SK-N-SH treated with all-trans-retinoic acid at 6 μM for 48 hours (cell line): Measurements from ENCODE around the gene ANKRD42.

Source experiments
- ATAC-seq: fragments of 200-7000 bp; cut with Tn5 transposase; 3 replicates; pipeline ENCODE4 v1.9.1; 2020; ENCODE audit warnings: mild to moderate bottlenecking, moderate library complexity
- ARNTL ChIP-seq: fragments of 450-650 bp; formaldehyde crosslinking; IDR thresholded peaks from 2 replicates; pipeline ENCODE4 v1.5.0; 2020; ENCODE audit warnings: low read depth, mild to moderate bottlenecking, moderate library complexity, borderline replicate concordance
- BACH2 ChIP-seq: fragments of 250-450 bp; sonication (Bioruptor Pico); IDR thresholded peaks from 2 replicates; pipeline ENCODE4 v1.9.0; 2021; ENCODE audit warnings: mild to moderate bottlenecking, borderline replicate concordance
- CREB5 ChIP-seq: fragments of 250-450 bp; sonication (Bioruptor Pico); IDR thresholded peaks from 2 replicates; pipeline ENCODE4 v1.5.1; 2020; ENCODE audit warnings: low read depth, mild to moderate bottlenecking, moderate library complexity
- CSDC2 ChIP-seq: fragments of 250-450 bp; sonication (Bioruptor Pico); IDR thresholded peaks from 2 replicates; pipeline ENCODE4 v1.5.0; 2020; ENCODE audit warnings: mild to moderate bottlenecking, moderate library complexity
- CSRNP3 ChIP-seq: fragments of 250-450 bp; sonication (Bioruptor Pico); IDR thresholded peaks from 2 replicates; pipeline ENCODE4 v1.5.1; 2021; ENCODE audit warnings: mild to moderate bottlenecking, moderate library complexity
- ESRRG ChIP-seq: fragments of 250-450 bp; sonication (Bioruptor Pico); IDR thresholded peaks from 2 replicates; pipeline ENCODE4 v1.6.1; 2021; ENCODE audit warnings: mild to moderate bottlenecking
- GLIS3 ChIP-seq: fragments of 250-450 bp; sonication (Bioruptor Pico); IDR thresholded peaks from 2 replicates; pipeline ENCODE4 v1.5.0; 2020; ENCODE audit warnings: mild to moderate bottlenecking, moderate library complexity
- ISL1 ChIP-seq: fragments of 250-450 bp; sonication (Bioruptor Pico); IDR thresholded peaks from 2 replicates; pipeline ENCODE4 v2.1.2; 2022; ENCODE audit warnings: mild to moderate bottlenecking, moderate library complexity
- OSR1 ChIP-seq: fragments of 250-450 bp; sonication (Bioruptor Pico); IDR thresholded peaks from 2 replicates; pipeline ENCODE4 v1.8.0; 2022; ENCODE audit warnings: moderate library complexity, mild to moderate bottlenecking, inconsistent platforms
- PATZ1 ChIP-seq: fragments of 250-450 bp; sonication (Bioruptor Pico); IDR thresholded peaks from 2 replicates; pipeline ENCODE4 v1.8.0; 2020; ENCODE audit warnings: mild to moderate bottlenecking, moderate library complexity, borderline replicate concordance
- PPARA ChIP-seq: fragments of 250-450 bp; sonication (Bioruptor Pico); IDR thresholded peaks from 2 replicates; pipeline ENCODE4 v1.5.0; 2020; ENCODE audit warnings: mild to moderate bottlenecking, borderline replicate concordance
- RARB ChIP-seq: fragments of 250-450 bp; sonication (Bioruptor Pico); IDR thresholded peaks from 2 replicates; pipeline ENCODE4 v1.8.0; 2021; ENCODE audit warnings: mild to moderate bottlenecking, moderate library complexity
- SNAI2 ChIP-seq: fragments of 250-450 bp; sonication (Bioruptor Pico); IDR thresholded peaks from 2 replicates; pipeline ENCODE4 v1.5.0; 2020; ENCODE audit warnings: mild to moderate bottlenecking, moderate library complexity
- TCF4 ChIP-seq: fragments of 250-450 bp; sonication (Bioruptor Pico); IDR thresholded peaks from 2 replicates; pipeline ENCODE4 v1.8.0; 2021; ENCODE audit warnings: mild to moderate bottlenecking, moderate library complexity, borderline replicate concordance
- TOX ChIP-seq: fragments of 250-450 bp; sonication (Bioruptor Pico); IDR thresholded peaks from 2 replicates; pipeline ENCODE4 v1.8.0; 2021; ENCODE audit warnings: mild to moderate bottlenecking, moderate library complexity, borderline replicate concordance
- ZC3H10 ChIP-seq: fragments of 250-450 bp; sonication (Bioruptor Pico); IDR thresholded peaks from 2 replicates; pipeline ENCODE4 v1.5.1; 2021; ENCODE audit warnings: mild to moderate bottlenecking, moderate library complexity
- ZFP3 ChIP-seq: fragments of 250-450 bp; sonication (Bioruptor Pico); IDR thresholded peaks from 2 replicates; pipeline ENCODE4 v1.5.0; 2020; ENCODE audit warnings: mild to moderate bottlenecking, moderate library complexity
- ZFP30 ChIP-seq: fragments of 450-650 bp; formaldehyde crosslinking; IDR thresholded peaks from 2 replicates; pipeline ENCODE4 v1.5.0; 2022; ENCODE audit warnings: mild to moderate bottlenecking, moderate library complexity
- ZNF565 ChIP-seq: fragments of 450-650 bp; formaldehyde crosslinking; conservative IDR thresholded peaks from 2 replicates; pipeline ENCODE4 v1.5.0; 2020; ENCODE audit warnings: low read depth, mild to moderate bottlenecking, moderate library complexity
- ZNF70 ChIP-seq: fragments of 450-650 bp; formaldehyde crosslinking; IDR thresholded peaks from 2 replicates; pipeline ENCODE4 v1.5.0; 2020; ENCODE audit warnings: mild to moderate bottlenecking, moderate library complexity
- ZNF8 ChIP-seq: fragments of 450-650 bp; formaldehyde crosslinking; IDR thresholded peaks from 2 replicates; pipeline ENCODE4 v1.5.0; 2020; ENCODE audit warnings: mild to moderate bottlenecking, moderate library complexity
- TF ChIP-seq, protein P1 (sequence below): fragments of 250-450 bp; sonication (Bioruptor Pico); IDR thresholded peaks from 2 replicates; pipeline ENCODE4 v1.8.0; 2021; ENCODE audit warnings: low read depth, mild to moderate bottlenecking, moderate library complexity, borderline replicate concordance
- TF ChIP-seq, protein P2 (sequence below): fragments of 250-450 bp; sonication (Bioruptor Pico); IDR thresholded peaks from 2 replicates; pipeline ENCODE4 v1.5.0; 2020; ENCODE audit warnings: mild to moderate bottlenecking, moderate library complexity

The ANKRD42 gene

GRCh38 chr11:83151274-83151977 lies 42.1 kb upstream of the ANKRD42 start:
- TF ChIP-seq PATZ1 (CRISPR knock-in tag), result no peak
- no peak for TF ChIP-seq ZNF8 (CRISPR knock-in tag)
- TF ChIP-seq ESRRG (CRISPR knock-in tag), result no peak
- no peak for TF ChIP-seq GLIS3 (CRISPR knock-in tag)
- no peak for TF ChIP-seq ZNF70 (CRISPR knock-in tag)
- no peak for TF ChIP-seq SNAI2 (CRISPR knock-in tag)
- TF ChIP-seq, protein P1, sequence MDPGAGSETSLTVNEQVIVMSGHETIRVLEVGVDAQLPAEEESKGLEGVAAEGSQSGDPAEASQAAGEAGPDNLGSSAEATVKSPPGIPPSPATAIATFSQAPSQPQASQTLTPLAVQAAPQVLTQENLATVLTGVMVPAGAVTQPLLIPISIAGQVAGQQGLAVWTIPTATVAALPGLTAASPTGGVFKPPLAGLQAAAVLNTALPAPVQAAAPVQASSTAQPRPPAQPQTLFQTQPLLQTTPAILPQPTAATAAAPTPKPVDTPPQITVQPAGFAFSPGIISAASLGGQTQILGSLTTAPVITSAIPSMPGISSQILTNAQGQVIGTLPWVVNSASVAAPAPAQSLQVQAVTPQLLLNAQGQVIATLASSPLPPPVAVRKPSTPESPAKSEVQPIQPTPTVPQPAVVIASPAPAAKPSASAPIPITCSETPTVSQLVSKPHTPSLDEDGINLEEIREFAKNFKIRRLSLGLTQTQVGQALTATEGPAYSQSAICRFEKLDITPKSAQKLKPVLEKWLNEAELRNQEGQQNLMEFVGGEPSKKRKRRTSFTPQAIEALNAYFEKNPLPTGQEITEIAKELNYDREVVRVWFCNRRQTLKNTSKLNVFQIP (CRISPR knock-in tag), result no peak
- no peak for TF ChIP-seq CREB5 (CRISPR knock-in tag)
- no peak for TF ChIP-seq RARB (CRISPR knock-in tag)
- TF ChIP-seq, protein P2, sequence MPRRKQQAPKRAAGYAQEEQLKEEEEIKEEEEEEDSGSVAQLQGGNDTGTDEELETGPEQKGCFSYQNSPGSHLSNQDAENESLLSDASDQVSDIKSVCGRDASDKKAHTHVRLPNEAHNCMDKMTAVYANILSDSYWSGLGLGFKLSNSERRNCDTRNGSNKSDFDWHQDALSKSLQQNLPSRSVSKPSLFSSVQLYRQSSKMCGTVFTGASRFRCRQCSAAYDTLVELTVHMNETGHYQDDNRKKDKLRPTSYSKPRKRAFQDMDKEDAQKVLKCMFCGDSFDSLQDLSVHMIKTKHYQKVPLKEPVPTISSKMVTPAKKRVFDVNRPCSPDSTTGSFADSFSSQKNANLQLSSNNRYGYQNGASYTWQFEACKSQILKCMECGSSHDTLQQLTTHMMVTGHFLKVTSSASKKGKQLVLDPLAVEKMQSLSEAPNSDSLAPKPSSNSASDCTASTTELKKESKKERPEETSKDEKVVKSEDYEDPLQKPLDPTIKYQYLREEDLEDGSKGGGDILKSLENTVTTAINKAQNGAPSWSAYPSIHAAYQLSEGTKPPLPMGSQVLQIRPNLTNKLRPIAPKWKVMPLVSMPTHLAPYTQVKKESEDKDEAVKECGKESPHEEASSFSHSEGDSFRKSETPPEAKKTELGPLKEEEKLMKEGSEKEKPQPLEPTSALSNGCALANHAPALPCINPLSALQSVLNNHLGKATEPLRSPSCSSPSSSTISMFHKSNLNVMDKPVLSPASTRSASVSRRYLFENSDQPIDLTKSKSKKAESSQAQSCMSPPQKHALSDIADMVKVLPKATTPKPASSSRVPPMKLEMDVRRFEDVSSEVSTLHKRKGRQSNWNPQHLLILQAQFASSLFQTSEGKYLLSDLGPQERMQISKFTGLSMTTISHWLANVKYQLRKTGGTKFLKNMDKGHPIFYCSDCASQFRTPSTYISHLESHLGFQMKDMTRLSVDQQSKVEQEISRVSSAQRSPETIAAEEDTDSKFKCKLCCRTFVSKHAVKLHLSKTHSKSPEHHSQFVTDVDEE (CRISPR knock-in tag), result no peak
- no peak for TF ChIP-seq ZC3H10 (CRISPR knock-in tag)
- TF ChIP-seq ZFP3, result no peak
- TF ChIP-seq ZFP30 (CRISPR knock-in tag), result no peak
- no peak for TF ChIP-seq CSRNP3 (CRISPR knock-in tag)
- no peak for TF ChIP-seq TCF4
- no peak for TF ChIP-seq CSDC2
- no peak for TF ChIP-seq ISL1 (CRISPR knock-in tag)
- TF ChIP-seq ZNF565 (CRISPR knock-in tag), result no peak
- TF ChIP-seq BACH2 (CRISPR knock-in tag), result no peak
- ATAC-seq, result no peak

GRCh38 chr11:83152264-83152663 lies 41.2 kb upstream of the ANKRD42 start:
- no peak for ATAC-seq
- no peak for TF ChIP-seq ISL1 (CRISPR knock-in tag)
- TF ChIP-seq TOX (CRISPR knock-in tag), result no peak
- TF ChIP-seq RARB (CRISPR knock-in tag), result no peak
- TF ChIP-seq BACH2 (CRISPR knock-in tag), result no peak
- no peak for TF ChIP-seq ESRRG (CRISPR knock-in tag)
- TF ChIP-seq CSRNP3 (CRISPR knock-in tag), result no peak
- TF ChIP-seq SNAI2 (CRISPR knock-in tag), result no peak
- no peak for TF ChIP-seq PPARA (CRISPR knock-in tag)
- no peak for TF ChIP-seq ZNF8 (CRISPR knock-in tag)
- no peak for TF ChIP-seq ZFP30 (CRISPR knock-in tag)
- TF ChIP-seq ZFP3, result no peak
- TF ChIP-seq ZNF70 (CRISPR knock-in tag), result no peak
- no peak for TF ChIP-seq TCF4
- TF ChIP-seq CREB5 (CRISPR knock-in tag), result no peak
- TF ChIP-seq PATZ1 (CRISPR knock-in tag), result no peak
- no peak for TF ChIP-seq OSR1 (CRISPR knock-in tag)
- TF ChIP-seq ZC3H10 (CRISPR knock-in tag), result no peak
- no peak for TF ChIP-seq CSDC2
- no peak for TF ChIP-seq ARNTL (CRISPR knock-in tag)
- TF ChIP-seq, all 23 proteins: peak for 0
